Liver (tissue), 9 donors: ENCODE measurements around the gene THUMPD2. TPM values are rescaled to one million over a fixed set of nuclear protein-coding genes. Genes with fewer than 3 reads are reported as not detected.

Experiments used
- DNase-seq: peaks from one replicate; pipeline ENCODE4 v3.0.0-alpha.2; 2017; ENCODE audit warnings: low spot score
- H3K27ac ChIP-seq, 2 donors: one replicate each; pipeline ENCODE4 v1.7.0; 2013; ENCODE audit warnings: inconsistent platforms in 2 of 2, low read length in 2 of 2, control low read depth in 1 of 2, low read depth in 1 of 2, mild to moderate bottlenecking in 1 of 2
- H3K27me3 ChIP-seq, 4 donors: one replicate each; pipeline versions ENCODE4 v1.6.1 to v1.7.0; 2013; ENCODE audit warnings: low read length in 3 of 4, inconsistent platforms in 1 of 4, mild to moderate bottlenecking in 1 of 4, moderate library complexity in 1 of 4; ENCODE audit not compliant: control insufficient read depth in 4 of 4, insufficient read depth in 4 of 4
- H3K36me3 ChIP-seq, 4 donors: one replicate each; pipeline versions ENCODE4 v1.6.1 to v1.7.0; 2013; ENCODE audit warnings: low read length in 3 of 4, mild to moderate bottlenecking in 3 of 4, low read depth in 1 of 4, moderate library complexity in 1 of 4; ENCODE audit not compliant: control insufficient read depth in 4 of 4, insufficient read depth in 3 of 4
- H3K4me1 ChIP-seq, 4 donors: one replicate each; pipeline versions ENCODE4 v1.6.1 to v1.7.0; 2013; ENCODE audit warnings: low read length in 3 of 4, mild to moderate bottlenecking in 3 of 4, moderate library complexity in 1 of 4; ENCODE audit not compliant: control insufficient read depth in 4 of 4, insufficient read depth in 4 of 4
- H3K4me3 ChIP-seq, 3 donors: one replicate each; pipeline versions ENCODE4 v1.6.1 to v1.7.0; 2013; ENCODE audit warnings: low read length in 3 of 3, control low read depth in 1 of 3, low read depth in 1 of 3, mild to moderate bottlenecking in 1 of 3
- H3K9ac ChIP-seq, 2 donors: one replicate each; pipeline ENCODE4 v1.7.0; 2013; ENCODE audit warnings: low read length in 2 of 2, mild to moderate bottlenecking in 2 of 2, moderate library complexity in 2 of 2, control low read depth in 1 of 2, low read depth in 1 of 2
- H3K9me3 ChIP-seq, 4 donors: one replicate each; pipeline versions ENCODE4 v1.6.1 to v1.7.0; 2013; ENCODE audit warnings: low read length in 3 of 4; ENCODE audit not compliant: control insufficient read depth in 4 of 4
- ATF3 ChIP-seq: IDR thresholded peaks from 2 replicates; pipeline ENCODE4 v1.6.1; 2016; ENCODE audit warnings: antibody characterized with exemption
- CTCF ChIP-seq: fragments of 150-350 bp; IDR thresholded peaks from 2 replicates; pipeline ENCODE4 v1.5.1; 2017; ENCODE audit warnings: improper control_type of control experiment, low read depth, low read length; ENCODE audit not compliant: missing input control
- EGR1 ChIP-seq, 2 donors: IDR thresholded peaks; 2 replicates each; pipeline ENCODE4 v1.6.1; 2016 to 2018; ENCODE audit warnings: antibody characterized with exemption in 2 of 2, low read depth in 2 of 2
- FOXA1 ChIP-seq: IDR thresholded peaks from 2 replicates; pipeline ENCODE4 v1.6.1; 2016; ENCODE audit warnings: antibody characterized with exemption
- FOXA2 ChIP-seq: IDR thresholded peaks from 2 replicates; pipeline ENCODE4 v1.6.1; 2016; ENCODE audit warnings: antibody characterized with exemption
- GABPA ChIP-seq, 2 donors: IDR thresholded peaks in 1 of 2; conservative IDR thresholded peaks in 1 of 2; 2 replicates each; pipeline ENCODE4 v1.6.1; 2016; ENCODE audit warnings: antibody characterized with exemption in 2 of 2, mild to moderate bottlenecking in 1 of 2, moderate library complexity in 1 of 2
- HNF4A ChIP-seq, 2 donors: conservative IDR thresholded peaks; 2 replicates each; pipeline ENCODE4 v1.6.1; 2016; ENCODE audit warnings: antibody characterized with exemption in 2 of 2, mild to moderate bottlenecking in 2 of 2
- HNF4G ChIP-seq: IDR thresholded peaks from 2 replicates; pipeline ENCODE4 v1.6.1; 2016; ENCODE audit warnings: antibody characterized with exemption
- JUND ChIP-seq, 2 donors: IDR thresholded peaks; 2 replicates each; pipeline ENCODE4 v1.6.1; 2016; ENCODE audit warnings: antibody characterized with exemption in 2 of 2
- MAX ChIP-seq: IDR thresholded peaks from 2 replicates; pipeline ENCODE4 v1.6.1; 2016; ENCODE audit warnings: antibody characterized with exemption
- NR2F2 ChIP-seq: IDR thresholded peaks from 2 replicates; pipeline ENCODE4 v1.6.1; 2016; ENCODE audit warnings: antibody characterized with exemption
- RAD21 ChIP-seq, 2 donors: IDR thresholded peaks; 2 replicates each; pipeline ENCODE4 v1.6.1; 2016; ENCODE audit warnings: antibody characterized with exemption in 2 of 2, mild to moderate bottlenecking in 2 of 2
- REST ChIP-seq: IDR thresholded peaks from 2 replicates; pipeline ENCODE4 v1.6.1; 2016; ENCODE audit warnings: antibody characterized with exemption, mild to moderate bottlenecking
- RXRA ChIP-seq, 2 donors: IDR thresholded peaks; 2 replicates each; pipeline ENCODE4 v1.6.1; 2017 to 2018; ENCODE audit warnings: antibody characterized with exemption in 2 of 2, mild to moderate bottlenecking in 1 of 2
- SP1 ChIP-seq: IDR thresholded peaks from 2 replicates; pipeline ENCODE4 v1.6.1; 2018; ENCODE audit warnings: antibody characterized with exemption, mild to moderate bottlenecking
- TAF1 ChIP-seq: conservative IDR thresholded peaks from 2 replicates; pipeline ENCODE4 v1.6.1; 2016; ENCODE audit warnings: antibody characterized with exemption, mild to moderate bottlenecking
- YY1 ChIP-seq: IDR thresholded peaks from 2 replicates; pipeline ENCODE4 v1.6.1; 2016; ENCODE audit warnings: antibody characterized with exemption, mild to moderate bottlenecking
- ZBTB33 ChIP-seq: IDR thresholded peaks from 2 replicates; pipeline ENCODE4 v1.6.1; 2016; ENCODE audit warnings: antibody characterized with exemption
- WGBS: extraction: QIAGEN DNeasy Blood & Tissue Kit; methylation state at CpG from one replicate; pipeline ENCODE4 v1.1.7; 2013; 5-methylcytosine and 5-hydroxymethylcytosine counted together
- polyA plus RNA-seq, 2 donors: library from polyadenylated mRNA; stranded (reverse) in 1 of 2; unstranded in 1 of 2; fragments of 200-250 nt in 1 of 2; fragments of >200 nt in 1 of 2; fragmentation: Nextera tagmentation in 1 of 2; extraction: Ambion mirVana in 1 of 2; gene quantifications; one replicate each; pipeline versions ENCODE4 v1.2.1 to v1.2.3, GENCODE V29; 2013 to 2015
- total RNA-seq, 2 donors: library from RNA; depleted of rRNA; stranded (reverse); fragments of >200 nt; gene quantifications; one replicate each; pipeline ENCODE4 v1.2.3, GENCODE V29; 2014
- donor health status: healthy.
- donor health status: healthy.
- donor health status: healthy.
- donor health status: healthy.
- donor health status: healthy.

The THUMPD2 gene
- total and polyA plus RNA-seq, 4 donors = 2.2 to 5.9 (median 5.0) TPM

GRCh38 chr2:39715095-39715494, 64.0 kb downstream of the THUMPD2 start:
- H3K4me1 ChIP-seq = no peaks in the 10 kb centered on the region
- no peak overlapping the region for H3K9ac ChIP-seq
- no peak for TF ChIP-seq JUND (IDR thresholded peaks at IDR 0.05)
- peak; percentile 13 for TF ChIP-seq NR2F2
- no peak overlapping the region for H3K4me3 ChIP-seq
- H3K27me3 ChIP-seq = no peaks in the 10 kb centered on the region
- H3K9me3 ChIP-seq = no peaks in the 10 kb centered on the region
- DNase-seq = no peak
- H3K27ac ChIP-seq = no peak overlapping the region
- no peaks in the 10 kb centered on the region for H3K36me3 ChIP-seq

GRCh38 chr2:39712953-39713352, 66.1 kb downstream of the THUMPD2 start:
- no peaks in the 10 kb centered on the region for H3K36me3 ChIP-seq
- no peak for DNase-seq
- no peaks in the 10 kb centered on the region for H3K27me3 ChIP-seq
- H3K4me3 ChIP-seq = no peak overlapping the region
- no peaks in the 10 kb centered on the region for H3K4me1 ChIP-seq
- TF ChIP-seq GABPA (IDR thresholded peaks at IDR 0.05 in 1 of 2, conservative IDR thresholded peaks at IDR 0.05 in 1 of 2) = no peak
- no peak for TF ChIP-seq SP1
- TF ChIP-seq HNF4A (conservative IDR thresholded peaks at IDR 0.05) = no peak
- 94% methylated on average over 5 of the region's 5 CpGs for WGBS
- H3K9me3 ChIP-seq = no peaks in the 10 kb centered on the region
- no peak overlapping the region for H3K9ac ChIP-seq
- H3K27ac ChIP-seq = no peak overlapping the region

- Histone ChIP-seq H3K27me3 (no peaks in the 10 kb centered on the region), H3K4me1 (no peaks in the 10 kb centered on the region), H3K9ac (no peak overlapping the region), H3K9me3 (no peaks in the 10 kb centered on the region), H3K4me3 (no peak overlapping the region), H3K27ac (no peak overlapping the region), H3K36me3 (no peaks in the 10 kb centered on the region)
- no peak for TF ChIP-seq ZBTB33
- no peak for TF ChIP-seq SP1
- TF ChIP-seq RXRA (IDR thresholded peaks at IDR 0.05) = no peak
- TF ChIP-seq TAF1 = no peak
- TF ChIP-seq GABPA (IDR thresholded peaks at IDR 0.05 in 1 of 2, conservative IDR thresholded peaks at IDR 0.05 in 1 of 2) = no peak
- no peak for TF ChIP-seq REST
- TF ChIP-seq EGR1 (IDR thresholded peaks at IDR 0.05; ENCODE audit: low read depth in 2 of 2) = no peak
- no peak for TF ChIP-seq FOXA1
- TF ChIP-seq RAD21 (IDR thresholded peaks at IDR 0.05) = no peak
- no peak for TF ChIP-seq JUND (IDR thresholded peaks at IDR 0.05)
- no peak for TF ChIP-seq YY1
- no peak for TF ChIP-seq ATF3
- no peak for TF ChIP-seq HNF4A (conservative IDR thresholded peaks at IDR 0.05)
- TF ChIP-seq HNF4G = no peak
- TF ChIP-seq CTCF = no peak
- TF ChIP-seq FOXA2 = no peak
- TF ChIP-seq NR2F2 = no peak
- no peak for TF ChIP-seq MAX
- DNase-seq = no peak
- WGBS = 65% methylated on average over 3 of the region's 3 CpGs
Measured at GRCh38 chr2:39710807-39711206, 68.3 kb downstream of the THUMPD2 start.
